ENCODE results near the gene AKAP1.

The AKAP1 gene

DNA sequence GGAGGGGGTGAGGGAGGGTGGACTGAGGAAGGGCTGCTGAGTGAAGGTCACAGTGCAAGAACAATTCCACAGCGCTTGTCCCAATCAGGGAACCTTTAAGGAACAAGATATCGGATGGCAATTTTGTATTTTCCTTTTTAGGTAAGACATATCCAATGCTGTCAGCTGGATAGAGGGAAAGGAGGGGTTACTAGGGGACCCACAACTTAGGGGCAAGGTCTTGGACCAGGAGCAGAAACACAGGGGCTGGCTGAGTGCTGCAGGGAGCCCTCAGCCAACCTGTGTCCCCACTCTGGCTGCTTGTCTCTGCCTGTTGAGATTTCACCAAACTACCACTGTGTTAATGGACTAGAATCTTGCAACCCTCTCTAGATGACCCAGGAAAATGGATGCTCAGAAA lies 47.6 kb downstream of the AKAP1 start:
- no peak for TF ChIP-seq CTCF (IDR thresholded peaks at IDR 0.05)
- no peak overlapping the region for H3K27ac ChIP-seq

DNA sequence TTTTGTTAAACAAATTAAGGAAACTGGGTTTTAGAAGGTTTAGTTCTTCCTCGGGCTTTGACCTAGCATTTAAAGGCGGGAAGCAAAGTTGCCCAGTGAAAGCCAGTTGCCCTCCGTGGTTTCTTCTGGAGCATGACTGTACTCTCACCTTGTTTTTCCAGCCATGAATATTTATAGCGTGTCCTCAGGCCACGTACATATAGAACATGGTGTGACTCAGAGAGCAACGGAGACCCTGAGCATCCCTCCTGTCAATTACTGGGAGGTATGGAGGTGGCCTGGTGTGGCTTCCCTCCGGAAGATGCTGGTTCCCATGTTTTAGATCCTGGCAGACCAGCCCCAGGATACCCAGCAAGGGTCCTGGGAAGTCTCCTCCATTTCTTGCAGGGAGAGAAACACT lies 48.4 kb downstream of the AKAP1 start:
- no peak for TF ChIP-seq CTCF (IDR thresholded peaks at IDR 0.05)
- no peak for TF ChIP-seq ZFX (IDR thresholded peaks at IDR 0.05; ENCODE audit: borderline replicate concordance)

DNA sequence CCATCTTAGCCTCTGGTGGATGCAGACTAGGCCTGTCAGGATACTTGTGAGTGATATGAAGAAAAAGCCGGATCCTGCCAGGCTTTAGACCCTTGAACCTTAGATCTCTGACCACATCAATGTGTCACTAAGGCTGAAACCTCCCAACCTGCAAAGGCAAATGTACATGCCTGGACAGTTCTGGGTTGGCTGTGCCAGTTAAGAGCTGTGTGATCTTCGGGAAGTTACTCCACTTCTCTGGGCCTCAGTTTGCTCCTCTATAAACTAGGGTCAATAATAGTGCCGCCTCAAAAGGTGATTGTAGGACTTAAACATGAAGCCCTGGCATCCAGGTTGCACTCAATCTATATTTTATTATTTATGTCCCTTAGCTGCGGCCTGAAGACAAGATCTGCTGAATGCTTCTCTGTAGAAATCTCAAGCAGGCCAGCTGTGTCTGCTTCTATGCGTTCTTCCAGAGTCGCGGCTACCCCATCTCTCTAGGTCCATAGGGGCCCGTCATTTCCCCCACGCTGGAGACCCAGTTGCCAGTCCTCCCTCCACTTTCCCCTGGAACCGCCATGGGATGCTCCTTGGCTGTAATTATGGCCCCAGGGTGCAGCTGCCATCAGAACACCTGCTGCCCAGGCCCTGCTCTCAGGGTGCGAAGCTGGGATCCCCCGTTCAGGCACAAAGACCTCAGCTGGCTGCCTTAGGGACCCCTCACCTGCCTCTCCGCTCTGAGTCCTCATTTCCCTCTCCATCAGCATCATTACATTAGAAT lies 50.2 kb downstream of the AKAP1 start:
- TF ChIP-seq ZFX (IDR thresholded peaks at IDR 0.05; ENCODE audit: borderline replicate concordance) = no peak
- TF ChIP-seq CTCF (IDR thresholded peaks at IDR 0.05) = no peak
- H3K27ac ChIP-seq = no peak overlapping the region

More for the DNA sequence above, 48.4 kb downstream of the AKAP1 start:
- H3K27ac ChIP-seq = no peak overlapping the region

DNA sequence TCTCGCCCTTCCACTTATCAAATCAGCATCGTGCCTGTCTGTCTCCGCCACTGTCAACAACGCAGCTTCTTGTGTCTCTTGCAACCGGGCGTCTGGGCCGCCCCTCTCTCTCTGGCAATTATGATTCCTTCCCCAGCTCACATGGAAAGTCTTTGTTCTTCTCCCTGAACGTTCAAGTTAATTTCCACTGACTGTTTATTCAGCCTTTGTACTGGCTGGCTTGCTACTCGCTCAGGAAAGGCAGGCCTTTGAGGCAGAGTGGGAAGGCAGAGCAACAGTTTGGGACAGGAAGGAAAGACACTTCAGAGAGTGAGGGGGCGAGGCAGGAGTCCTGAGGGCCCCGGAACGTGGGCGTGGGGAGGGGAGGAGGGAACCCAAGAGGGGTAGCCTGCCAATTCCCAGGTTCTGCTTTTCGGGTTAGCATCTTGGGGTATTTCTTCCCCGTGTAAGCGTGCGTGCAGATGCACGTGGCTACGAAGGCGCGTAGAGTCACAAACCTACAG lies 50.8 kb downstream of the AKAP1 start:
- H3K27ac ChIP-seq = no peak overlapping the region
- TF ChIP-seq ZFX (IDR thresholded peaks at IDR 0.05; ENCODE audit: borderline replicate concordance) = no peak
- TF ChIP-seq CTCF (IDR thresholded peaks at IDR 0.05) = no peak

GRCh38 chr17:57136355-57136754 lies 51.3 kb downstream of the AKAP1 start:
- TF ChIP-seq ZFX (IDR thresholded peaks at IDR 0.05; ENCODE audit: borderline replicate concordance) = no peak
- no peak for TF ChIP-seq CTCF (IDR thresholded peaks at IDR 0.05)
- no peak overlapping the region for H3K27ac ChIP-seq

DNA sequence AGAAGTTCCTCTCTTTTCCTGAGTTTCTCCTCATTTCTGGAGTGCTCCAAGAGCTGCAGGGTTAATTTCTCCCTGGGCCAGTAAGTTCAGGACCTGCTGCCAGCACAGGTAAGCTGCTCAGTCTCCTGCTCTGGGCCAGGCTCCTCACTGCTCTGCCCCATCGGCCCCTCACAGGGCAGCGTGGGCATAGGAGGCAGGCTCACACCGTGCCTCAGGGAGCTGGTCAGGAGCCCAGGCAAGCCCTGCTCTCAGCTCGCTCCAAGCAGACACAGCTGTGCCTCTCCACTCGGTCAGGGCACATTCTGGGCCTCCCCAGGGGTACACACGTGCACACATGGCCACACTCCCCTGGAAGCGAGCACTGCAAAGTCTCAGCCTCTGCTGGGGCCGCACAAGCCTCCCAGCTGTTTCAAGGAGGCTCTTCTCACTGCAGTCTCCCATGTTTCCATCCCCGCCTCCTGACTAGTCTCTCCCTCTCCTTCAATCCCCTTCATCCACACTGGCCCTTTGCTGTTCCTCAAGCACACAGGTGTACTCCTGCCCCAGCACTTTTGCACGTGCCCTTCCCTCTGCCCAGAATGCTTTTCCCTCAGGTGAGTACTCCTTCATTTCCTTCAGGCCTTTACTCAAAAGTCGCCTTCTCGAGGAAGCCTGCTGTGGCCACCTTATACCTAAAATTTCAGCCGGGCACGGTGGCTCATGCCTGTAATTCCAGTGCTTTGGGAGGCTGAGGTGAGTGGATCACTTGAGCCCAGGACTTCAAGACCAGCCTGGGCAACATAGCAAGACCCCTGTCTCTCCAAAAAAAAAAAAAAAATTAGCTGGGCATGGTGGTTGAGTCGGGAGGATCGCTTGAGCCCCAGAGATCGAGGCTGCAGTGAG lies 53.2 kb downstream of the AKAP1 start:
- no peak for TF ChIP-seq CTCF (IDR thresholded peaks at IDR 0.05)
- TF ChIP-seq ZFX (IDR thresholded peaks at IDR 0.05; ENCODE audit: borderline replicate concordance) = no peak
- H3K27ac ChIP-seq = no peak overlapping the region
